HG03457 (cell line): Measurements from ENCODE around the gene ADGRG4.

ENCODE experiments used
- ATAC-seq: cut with Tn5 transposase; IDR thresholded peaks from one replicate; pipeline ENCODE4 v1.9.1; 2021; ENCODE audit warnings: moderate number of reproducible peaks; ENCODE audit not compliant: unreplicated experiment

Gene ADGRG4

DNA sequence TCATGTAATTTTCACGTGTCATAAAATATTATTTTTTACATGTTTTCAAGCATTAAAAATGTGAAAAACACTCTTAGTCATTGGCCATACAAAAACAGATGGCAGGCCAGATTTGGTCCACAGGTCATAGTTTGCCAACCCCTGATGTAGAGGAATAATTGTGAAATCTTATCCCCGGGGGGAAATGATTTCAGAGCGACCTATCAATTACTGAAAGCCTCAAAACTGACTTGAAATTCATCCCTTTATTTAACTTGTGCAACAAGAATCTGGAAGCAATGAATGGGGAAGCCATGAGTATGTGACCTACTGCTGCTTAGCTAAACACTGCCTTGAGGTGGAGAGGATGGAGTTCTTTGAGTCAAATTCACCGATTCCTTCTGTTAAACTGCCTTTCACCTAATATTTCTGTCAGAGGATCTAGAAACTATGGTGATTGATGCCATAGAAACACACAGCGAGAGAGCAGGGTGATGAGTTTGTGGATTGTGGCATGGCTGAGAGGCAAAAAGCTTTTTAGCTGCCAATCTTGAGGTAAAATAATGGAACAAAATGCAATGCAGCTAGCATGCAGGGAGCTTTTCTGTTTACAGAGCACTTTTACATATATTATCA is 156.6 kb downstream of the ADGRG4 start:
- no peak for ATAC-seq

DNA sequence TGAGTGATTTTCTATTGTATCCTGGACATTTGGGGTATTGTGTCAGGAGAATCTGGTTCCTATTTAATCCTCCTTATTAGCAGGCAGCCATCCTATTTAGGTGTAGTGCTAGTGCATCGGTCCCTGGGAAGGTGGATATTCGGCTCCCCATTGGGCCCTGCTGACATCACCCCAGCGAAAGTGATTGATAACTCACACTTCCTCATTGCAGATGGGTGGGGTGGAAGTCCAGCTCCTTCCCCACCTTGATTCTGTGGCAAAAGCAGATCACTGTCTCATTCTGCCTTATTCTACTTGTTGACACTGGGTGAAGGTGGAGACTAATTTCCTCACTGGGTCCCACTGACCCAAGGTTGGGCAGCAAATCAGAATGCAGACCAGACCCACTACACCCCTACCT is 163.8 kb downstream of the ADGRG4 start:
- no peak for ATAC-seq
